Activated effector memory CD4-positive, alpha-beta T cell treated with anti-CD3 and anti-CD28 coated beads, Interleukin-2, amount 50 U/mL, for 16 hours (primary cell): Measurements from ENCODE around the gene GGA1.
"Not testable (repeated sequence)": the region's sequence is repeated elsewhere in the genome, so short reads cannot be mapped to it uniquely, and the experiment has no call there.

ENCODE experiments used
- DNase-seq: peaks from one replicate; pipeline ENCODE4 v3.0.0-alpha.2; 2020

The GGA1 gene

DNA sequence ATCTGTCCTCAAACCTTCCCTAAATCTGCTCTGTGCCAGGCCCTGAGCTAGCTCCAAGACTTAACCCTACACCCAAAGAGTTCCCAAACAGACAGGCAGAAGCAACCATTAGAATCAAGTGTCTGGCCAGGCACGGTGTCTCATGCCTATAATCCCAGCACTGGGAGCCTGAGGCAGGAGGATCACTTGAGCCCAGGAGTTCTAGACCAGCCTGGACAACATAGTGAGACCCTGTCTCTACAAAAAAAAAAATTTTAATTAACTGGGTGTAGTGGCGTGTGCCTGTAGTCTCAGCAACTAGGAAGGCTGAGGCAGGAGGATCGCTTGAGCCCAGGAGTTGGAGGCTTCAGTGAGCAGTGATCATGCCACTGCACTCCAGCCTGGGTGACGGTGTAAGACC lies 47.9 kb downstream of the GGA1 start:
- not testable (repeated sequence) for DNase-seq

DNA sequence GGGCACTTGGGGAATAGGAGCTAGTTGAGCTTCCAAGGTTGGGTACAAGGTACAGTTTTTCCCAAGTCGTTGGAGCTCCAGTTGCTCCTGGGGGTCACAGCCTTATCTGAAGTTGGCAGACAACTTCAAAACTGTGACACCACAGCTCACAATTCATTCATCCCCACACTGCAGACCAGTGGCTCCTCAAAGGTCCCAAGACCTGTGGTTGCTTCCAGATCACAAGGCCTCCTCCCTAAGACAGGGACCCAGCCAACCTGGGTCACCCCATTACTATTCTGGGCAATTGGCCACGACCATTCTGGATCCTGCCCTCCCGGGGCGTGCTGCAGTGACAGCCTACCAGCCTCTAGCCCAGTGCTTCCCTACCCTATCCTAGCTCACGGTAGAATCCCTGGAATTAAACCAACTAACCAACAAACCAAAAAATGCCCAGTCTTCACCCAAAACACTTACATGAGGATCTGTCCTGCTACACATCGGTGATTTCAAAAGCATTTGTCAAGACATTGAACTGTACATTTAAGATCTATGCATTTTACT lies 49.0 kb downstream of the GGA1 start:
- no peak for DNase-seq

DNA sequence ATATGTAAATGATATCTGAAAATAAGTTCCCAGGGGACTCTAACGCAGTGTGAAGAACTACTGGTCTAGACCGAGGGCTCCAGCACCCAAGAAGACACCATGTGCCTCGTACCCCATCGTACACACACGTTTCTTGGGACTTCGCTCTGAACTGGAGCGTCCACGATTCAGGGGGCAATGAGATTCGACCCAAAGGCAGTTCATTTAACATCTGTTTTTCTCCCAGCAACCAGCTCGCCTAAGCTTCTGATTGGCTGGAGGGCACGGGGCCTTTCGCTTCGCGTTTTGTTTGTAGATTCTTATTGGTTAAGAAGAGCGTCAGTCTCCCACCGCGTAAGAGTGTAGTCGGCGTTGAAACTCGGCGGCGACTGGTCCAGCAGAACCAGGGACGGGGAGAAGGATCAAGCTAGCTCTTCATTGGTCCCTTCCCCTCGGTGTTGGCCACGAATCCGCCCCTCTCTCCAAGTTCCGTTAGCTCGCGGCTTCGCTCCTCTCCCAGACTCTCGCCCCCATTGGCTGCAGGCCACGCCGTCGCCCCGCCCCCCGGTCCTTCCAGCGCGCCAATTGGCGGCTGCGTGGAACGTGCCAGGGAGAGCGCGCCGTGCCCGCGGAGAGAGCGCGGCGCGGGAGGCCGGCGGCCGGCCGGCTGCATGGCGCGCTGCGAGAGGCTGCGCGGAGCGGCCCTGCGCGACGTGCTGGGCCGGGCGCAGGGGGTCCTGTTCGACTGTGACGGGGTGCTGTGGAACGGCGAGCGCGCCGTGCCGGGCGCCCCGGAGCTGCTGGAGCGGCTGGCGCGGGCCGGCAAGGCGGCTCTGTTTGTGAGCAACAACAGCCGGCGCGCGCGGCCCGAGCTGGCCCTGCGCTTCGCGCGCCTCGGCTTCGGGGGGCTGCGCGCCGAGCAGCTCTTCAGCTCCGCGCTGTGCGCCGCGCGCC lies 49.8 kb downstream of the GGA1 start, which contains the start of gene PDXP:
PDXP (plus strand) TSS at position 591 of the 933 bp plus-strand sequence; CDS start at position 651, 60 bp downstream.
- DNase-seq, result peak; percentile 99

DNA sequence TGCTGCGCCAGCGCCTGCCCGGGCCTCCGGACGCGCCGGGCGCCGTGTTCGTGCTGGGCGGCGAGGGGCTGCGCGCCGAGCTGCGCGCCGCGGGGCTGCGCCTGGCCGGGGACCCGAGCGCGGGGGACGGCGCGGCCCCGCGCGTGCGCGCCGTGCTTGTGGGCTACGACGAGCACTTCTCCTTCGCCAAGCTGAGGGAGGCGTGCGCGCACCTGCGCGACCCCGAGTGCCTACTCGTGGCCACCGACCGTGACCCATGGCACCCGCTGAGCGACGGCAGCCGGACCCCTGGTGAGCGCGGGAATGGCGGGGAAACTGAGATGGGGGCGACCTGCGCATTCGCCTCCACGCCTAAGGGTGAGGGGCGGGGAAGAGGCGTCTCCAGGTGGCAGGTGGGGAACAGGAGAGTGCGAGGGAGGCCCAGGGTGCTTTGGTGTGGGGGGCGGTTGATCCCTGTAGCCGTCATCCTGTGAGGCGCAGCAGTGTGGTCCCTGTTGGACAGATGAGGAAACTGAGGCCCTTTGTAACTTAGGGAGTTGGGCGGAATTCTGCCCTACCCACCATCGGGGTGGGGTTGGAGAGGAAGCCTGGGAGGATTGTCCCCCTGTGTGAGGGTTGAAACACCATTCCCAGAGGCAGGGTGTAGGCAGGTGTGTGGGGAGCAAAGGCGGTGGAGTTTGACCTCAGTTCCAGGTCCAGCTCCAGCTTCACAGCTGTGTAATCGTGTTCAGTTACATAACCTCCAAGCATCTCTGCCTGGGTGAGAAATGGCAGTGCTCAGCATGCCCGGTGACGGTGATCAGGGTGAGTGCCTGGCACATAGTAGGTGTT lies 50.6 kb downstream of the GGA1 start:
- DNase-seq, result peak; percentile 75

DNA sequence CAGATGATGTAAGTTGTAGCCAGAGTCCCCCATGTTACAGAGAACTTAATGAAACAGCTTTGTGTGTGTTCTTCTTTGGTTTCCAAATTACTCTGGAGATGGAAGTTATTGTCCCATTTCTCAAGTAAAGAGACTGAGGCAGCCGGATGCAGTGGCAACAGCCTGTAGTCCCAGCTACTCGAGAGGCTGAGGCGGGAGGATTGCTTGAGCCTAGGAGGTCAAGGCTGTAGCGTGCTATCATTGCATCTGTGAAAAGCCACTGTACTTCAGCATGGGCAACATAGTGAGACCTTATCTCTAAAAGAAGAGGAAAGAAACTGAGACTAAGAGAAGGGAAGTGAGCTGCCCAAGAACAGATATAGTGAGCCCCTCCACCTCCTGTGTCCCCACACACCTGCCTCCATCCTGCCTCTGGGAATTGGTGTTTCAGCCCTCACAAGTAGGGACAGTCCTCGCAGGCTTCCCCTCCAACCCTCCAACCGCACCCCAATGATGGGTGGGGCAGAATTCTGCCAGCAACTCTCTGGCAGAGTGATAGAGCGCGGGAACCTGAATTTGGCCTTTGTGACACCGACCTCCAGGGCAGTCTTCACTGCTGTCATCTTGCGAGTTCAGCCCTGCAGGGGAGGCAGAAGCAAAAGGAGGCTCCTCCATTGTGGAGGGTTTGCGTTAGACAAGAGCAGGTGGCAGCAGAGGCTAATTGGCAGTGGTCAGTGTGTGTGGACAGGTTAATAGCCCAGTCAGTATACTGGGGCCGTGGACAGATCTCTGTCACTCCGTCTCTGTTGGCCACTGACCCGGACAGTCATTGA lies 51.5 kb downstream of the GGA1 start:
- no peak for DNase-seq

DNA sequence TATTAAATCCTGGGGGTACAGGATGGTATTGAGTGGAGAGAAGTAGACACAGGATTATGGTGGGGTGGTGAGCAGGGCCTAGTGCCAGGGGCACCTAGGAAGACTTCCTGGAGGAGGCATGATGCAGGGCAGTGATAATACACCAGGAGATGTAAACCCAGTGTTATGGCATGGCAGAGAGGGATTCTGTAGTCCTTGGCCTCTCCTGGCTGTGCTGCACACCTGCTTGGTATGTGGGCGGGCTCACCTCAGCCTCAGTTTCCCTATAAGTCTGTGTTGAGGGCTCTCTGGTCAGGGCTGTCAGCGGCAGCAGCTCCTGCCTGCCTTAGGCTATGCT lies 52.0 kb downstream of the GGA1 start:
- DNase-seq, result no peak

DNA sequence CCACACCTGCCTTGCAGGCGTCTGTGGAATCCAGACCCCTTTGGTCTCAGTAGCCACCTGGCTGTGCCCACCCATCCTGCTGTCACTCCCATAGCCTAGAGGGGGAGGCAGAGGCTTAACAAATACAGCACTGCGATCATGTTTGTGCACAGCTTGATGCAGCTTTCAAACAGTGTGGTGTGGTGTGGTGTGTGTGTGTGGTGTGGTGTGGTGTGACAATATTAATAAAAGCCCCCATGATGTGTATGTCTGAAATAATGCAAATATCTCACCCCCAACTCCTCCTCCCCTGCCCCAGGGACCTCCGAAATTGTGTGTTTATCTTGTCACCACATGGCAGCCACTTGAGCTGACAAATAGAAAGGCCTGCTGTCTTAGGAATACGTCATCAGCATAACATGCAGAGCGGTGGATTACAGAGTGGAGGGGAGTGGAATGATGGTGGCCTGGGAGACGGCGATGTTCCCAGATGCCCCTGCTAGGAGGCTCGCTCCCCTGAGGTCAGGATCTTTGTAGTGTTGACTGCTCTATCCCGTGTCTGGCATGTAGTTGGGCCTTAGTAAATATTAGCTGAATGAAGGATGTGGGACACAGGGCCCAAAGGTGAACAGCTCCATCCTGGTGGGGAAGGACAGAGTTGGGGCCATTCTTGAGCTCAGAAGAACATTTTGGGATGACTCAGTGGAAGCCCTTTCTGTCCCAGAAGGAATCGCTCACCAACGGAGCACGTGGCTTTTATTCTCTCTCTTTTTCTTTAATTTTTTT lies 52.7 kb downstream of the GGA1 start:
- no peak for DNase-seq

DNA sequence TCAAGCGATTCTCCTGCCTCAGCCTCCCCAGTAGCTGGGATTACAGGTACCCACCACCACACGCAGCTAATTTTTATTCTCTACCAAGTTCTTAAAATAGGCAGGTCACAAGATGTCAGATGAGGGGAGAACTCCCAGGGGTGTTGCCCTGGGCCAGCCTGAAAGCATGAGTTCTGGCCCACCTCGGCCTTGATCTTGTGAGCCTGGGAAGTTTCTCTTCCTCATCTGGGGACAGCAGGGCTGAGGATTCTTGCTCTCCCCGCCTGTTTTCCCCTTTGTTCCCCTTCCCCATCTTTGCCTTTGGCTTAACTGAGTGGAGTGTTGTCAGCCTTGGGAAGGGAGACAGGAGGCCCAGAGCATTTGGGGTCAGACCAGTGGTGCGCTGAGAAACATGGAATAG lies 53.4 kb downstream of the GGA1 start:
- no peak for DNase-seq

DNA sequence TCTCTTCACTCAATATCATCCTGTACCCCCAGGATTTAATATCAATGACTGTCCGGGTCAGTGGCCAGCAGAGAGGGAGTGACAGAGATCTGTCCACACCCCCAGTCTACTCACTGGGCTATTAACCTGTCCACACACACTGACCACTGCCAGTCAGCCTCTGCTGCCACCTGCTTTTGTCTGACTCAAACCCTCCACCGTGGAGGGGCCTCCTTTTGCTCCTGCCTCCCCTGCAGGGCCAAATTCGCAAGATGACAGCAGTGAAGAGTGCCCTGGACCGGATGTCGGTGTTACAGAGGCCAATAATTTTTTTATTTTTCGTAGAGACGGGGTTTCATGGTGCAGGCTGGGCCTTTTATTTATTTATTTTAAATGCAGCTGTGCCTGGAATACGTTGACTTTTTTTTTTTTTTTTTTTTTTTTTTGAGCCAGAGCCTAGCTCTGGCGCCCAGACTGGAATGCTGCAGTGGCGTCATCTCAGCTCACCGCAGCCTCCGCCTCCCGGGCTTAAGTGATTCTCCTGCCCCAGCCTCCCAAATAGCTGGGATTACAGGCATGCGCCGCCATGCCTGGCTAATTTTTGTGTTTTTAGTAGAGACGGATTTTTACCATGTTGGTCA lies 55.0 kb downstream of the GGA1 start:
- DNase-seq, result no peak

DNA sequence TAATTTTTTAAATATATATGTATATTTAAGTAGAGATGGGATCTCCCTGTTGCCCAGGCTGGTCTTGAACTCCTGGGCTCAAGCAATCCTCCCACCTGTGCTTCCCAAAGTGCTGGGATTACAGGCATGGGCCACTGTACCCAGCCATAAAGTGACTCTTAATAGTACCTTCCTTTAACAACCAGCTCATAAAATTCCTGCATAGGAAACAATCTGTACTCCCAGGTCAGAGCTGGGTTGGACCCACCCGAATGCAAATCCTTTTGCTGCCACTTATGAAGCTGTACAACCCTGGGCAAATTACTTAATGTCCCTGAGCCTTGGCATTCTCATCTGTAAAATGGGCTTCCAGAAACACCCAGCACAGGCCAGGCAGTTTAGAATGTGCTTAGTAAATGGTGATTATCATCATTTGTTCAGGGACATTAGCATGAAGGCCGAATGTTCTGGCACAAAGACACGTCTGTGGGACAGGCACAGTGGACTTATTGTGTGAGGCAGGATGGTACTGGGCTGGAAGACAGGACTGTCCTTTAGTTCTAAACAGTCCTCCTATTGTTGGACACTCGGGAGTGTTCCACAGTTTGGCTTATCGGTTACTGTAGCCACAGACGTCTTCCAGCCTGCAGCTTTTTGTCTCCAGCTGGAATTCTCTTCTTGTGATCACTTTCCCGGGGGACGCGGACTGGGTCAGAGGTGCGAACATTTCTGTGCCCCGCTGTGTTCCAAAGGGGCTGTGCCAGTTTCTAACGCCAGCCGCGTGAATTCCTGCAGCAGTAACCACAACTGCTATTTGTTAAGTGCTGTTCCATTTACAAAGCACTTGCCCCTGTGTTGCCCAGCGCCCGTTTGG lies 55.8 kb downstream of the GGA1 start:
- DNase-seq, result no peak

DNA sequence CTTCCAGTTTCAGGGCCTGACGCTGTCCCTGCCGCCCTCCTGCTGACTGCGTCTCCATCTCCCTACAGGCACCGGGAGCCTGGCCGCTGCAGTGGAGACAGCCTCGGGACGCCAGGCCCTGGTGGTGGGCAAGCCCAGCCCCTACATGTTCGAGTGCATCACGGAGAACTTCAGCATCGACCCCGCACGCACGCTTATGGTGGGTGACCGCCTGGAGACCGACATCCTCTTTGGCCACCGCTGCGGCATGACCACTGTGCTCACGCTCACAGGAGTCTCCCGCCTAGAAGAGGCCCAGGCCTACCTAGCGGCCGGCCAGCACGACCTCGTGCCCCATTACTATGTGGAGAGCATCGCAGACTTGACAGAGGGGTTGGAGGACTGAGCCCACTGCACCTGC lies 56.9 kb downstream of the GGA1 start:
- no peak for DNase-seq

DNA sequence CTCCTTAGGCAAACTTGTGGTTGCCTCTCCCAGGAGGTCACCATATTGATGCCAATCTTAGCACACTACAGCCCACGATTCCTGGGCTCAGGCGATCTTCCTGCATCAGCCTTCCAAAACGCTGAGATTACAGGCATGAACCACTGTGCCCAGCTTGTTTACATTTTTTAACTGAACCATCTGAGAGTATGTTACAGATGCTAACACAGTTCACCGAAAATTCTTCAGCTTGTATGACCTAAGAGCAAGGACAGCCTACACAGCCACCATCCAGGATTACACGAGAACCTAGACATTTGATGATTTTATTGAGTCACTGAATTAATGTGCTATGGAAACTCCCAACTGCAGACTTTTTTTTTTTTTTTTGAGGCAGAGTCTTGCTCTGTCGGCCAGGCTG lies 61.0 kb downstream of the GGA1 start:
- no peak for DNase-seq

DNA sequence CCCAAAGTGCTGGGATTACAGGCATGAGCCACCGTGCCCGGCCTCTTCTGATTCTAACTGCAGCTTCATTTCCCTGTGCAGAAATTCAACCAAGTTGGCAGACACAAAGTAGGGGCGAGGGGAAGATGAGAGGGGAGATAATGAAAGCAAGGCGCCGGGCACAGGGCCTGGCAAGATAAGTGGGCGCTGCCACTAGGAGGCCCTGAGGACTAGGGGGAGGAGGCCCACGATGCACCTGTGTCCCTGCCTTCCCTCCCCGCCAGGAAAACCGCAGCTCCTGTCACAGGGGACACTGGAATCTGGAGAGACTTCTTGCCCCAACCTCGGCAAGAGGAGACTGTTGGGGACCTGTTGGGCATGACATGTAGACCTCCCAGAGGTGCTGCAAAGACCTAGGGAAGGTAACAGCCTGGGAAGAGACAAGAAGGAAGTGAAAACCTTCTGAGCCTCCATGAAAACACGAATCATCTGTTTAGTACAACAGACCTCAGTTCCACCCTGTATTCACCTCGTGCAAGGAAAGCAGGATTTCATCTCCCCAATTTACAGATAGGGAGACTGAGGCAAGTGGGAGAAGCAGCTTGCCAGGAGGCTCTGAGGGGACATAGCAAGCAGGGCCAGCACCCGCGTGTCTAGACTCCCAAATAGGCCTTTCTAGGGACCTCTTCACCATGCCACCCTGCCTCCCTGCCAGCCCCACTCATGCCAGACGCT lies 63.7 kb downstream of the GGA1 start:
- no peak for DNase-seq

DNA sequence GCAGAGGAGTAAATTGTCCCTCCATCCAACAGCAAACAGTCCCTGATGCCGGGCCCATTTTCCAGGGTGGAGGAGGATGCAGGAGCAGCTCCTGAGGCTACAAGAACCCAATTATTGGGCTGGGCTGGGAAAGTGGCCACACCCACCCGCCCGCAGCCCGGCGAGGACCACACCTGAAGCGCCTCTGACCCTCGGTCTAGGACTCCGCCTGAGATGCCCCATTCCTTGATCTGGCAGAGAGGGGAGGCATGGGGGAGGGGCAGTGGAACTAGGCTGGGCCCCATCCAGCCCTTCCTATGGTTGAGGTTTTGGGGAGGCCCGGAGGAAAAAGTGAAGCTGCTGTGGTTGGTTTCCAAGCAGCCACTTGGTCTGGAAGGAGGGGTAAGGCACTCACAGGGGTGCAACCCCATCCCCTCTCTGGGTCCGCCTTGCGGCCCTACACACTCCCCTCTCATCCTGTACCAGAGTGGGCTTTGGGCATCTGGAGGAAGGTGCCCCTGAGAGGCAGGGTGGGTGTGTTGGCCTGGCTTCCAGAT lies 64.4 kb downstream of the GGA1 start:
- DNase-seq, result peak; percentile 66

DNA sequence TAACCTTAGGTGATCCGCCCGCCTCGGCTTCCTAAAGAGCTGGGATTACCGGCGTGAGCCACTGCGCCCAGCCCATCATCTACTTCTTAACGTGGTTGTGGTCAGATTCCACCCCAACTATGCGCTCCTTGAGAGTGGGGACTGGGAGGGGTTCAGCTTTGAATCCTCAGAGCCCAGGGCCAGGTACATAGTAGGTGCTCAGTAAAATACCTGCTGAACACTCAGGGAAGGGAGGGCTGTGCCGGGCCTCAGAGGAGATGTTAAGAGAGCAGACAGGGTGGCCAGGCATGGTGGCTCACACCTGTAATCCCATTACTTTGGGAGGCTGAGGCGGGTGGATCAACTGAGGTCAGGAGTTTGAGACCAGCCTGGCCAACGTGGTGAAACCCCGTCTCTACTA lies 65.6 kb downstream of the GGA1 start:
- no peak for DNase-seq

DNA sequence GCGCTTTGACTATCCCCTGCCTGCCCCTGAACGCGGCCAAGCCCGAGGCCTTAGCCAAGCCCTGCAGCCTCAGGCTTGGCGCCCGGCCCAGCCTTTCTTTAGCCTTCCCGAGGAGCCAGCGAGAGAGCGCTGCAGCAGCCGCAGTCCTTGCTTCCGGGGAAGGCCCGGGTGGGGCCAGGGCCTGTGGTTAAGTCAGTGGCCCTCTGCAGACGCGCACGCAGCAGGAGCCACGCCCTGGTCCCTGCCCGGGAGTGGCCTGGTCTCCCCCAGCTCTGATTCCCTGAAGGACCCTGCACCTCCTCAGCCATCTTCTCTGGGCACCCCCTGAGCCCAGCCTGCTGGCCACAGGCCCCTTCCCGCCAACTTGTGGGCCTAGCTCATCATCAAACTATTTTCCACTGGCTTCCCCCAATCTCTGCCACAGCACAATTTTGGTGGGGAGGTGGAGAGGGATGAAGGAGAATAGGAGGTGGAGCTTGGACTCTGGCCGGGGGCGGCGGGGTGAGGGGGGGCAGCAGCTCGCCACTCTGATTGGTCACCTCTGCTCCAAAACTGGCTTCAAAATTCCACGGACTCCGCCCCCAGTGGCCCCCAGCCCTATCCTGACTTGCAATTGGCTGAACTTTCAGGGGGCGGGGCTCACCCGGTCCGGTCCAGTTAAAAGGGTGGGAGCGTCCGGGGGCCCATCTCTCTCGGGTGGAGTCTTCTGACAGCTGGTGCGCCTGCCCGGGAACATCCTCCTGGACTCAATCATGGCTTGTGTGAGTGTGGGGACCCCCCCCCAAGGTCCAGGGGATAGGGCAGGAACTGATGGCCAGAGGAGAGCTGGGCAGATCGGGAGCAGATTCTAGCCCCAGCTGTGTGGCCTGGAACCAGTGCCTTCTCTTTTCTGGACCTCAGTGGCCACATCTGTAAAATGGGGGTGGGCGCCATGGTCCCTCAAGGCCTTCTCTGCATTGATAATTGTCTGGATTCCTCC lies 66.6 kb downstream of the GGA1 start, which contains the start of gene LGALS1:
LGALS1 (plus strand) TSS at position 686 of the 979 bp plus-strand sequence; CDS start at position 753, 67 bp downstream.
- peak; percentile 88 for DNase-seq

DNA sequence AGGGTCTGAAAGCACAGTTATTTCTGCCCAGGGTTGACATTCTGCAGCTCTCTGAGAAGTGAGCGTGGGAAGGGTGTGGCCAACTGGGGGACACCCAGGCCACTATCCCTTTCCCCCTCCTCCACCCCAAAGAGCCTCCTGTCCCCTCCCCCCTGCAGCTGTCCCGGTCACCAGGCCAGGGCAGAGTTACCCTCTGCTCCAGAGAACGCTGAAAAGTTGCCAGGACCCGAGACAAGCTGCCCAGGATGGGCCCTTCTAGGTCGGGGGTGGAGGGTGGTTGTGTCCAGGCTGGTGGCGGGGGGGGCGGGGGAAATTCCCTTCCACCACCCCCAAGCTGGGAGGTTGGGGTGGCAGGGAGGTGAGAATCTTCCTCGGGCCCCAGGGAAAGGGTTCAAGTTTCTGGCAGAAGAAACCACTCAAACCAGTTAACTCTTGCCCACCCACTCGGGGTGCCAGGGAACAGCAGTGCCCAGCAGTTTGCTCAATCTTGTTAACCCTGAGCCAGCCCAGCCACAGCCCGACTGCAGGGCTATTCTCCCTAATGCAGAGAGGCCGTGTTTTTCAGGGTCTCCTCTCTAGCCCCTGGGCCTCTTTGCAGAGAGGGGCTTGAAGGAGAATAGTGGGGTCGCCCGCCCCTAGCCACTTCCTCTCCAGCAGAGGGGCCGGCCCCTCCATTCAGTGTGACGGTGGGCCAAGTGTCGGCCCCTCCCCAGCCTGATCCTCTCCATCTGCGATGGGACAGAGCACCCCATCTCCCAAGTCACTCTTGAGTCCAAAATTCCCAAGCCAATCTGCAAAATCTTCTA lies 67.5 kb downstream of the GGA1 start:
- DNase-seq, result peak; percentile 75
